Left renal pelvis (tissue), 4 donors: Measurements from ENCODE around the gene SLC25A25. TPM values are rescaled to one million over a fixed set of nuclear protein-coding genes. Genes with fewer than 3 reads are reported as not detected.
"Not testable (repeated sequence)": the region's sequence is repeated elsewhere in the genome, so short reads cannot be mapped to it uniquely, and the experiment has no call there.

Experiments used
- DNase-seq, 4 donors: peaks; one replicate each; pipeline ENCODE4 v3.0.0-alpha.2; 2013; ENCODE audit warnings: low read depth in 4 of 4, low spot score in 3 of 4
- polyA plus RNA-seq, 4 donors: library from polyadenylated mRNA; unstranded; fragments of 120-200 nt; gene quantifications; one replicate each; pipeline ENCODE4 v1.2.1, GENCODE V29; 2013; ENCODE audit not compliant: insufficient read length in 4 of 4

SLC25A25 gene
- polyA plus RNA-seq, 4 donors: 12.5 to 17.2 (median 13.1) TPM

GRCh38 chr9:128121924-128122808 is 54.1 kb downstream of the SLC25A25 start:
- no peak for DNase-seq

- no peak for DNase-seq
Observed at GRCh38 chr9:128122809-128123175, 54.8 kb downstream of the SLC25A25 start.

GRCh38 chr9:128123451-128124080 is 55.5 kb downstream of the SLC25A25 start:
- DNase-seq: no peak

GRCh38 chr9:128124451-128124850 is 56.4 kb downstream of the SLC25A25 start:
- DNase-seq: no peak

GRCh38 chr9:128124873-128125579 is 57.0 kb downstream of the SLC25A25 start:
- no peak for DNase-seq

- no peak for DNase-seq
Observed at GRCh38 chr9:128125580-128126354, 57.7 kb downstream of the SLC25A25 start.

GRCh38 chr9:128127568-128127989 is 59.5 kb downstream of the SLC25A25 start, which contains the start of gene PTGES2:
PTGES2 (minus strand) TSS chr9:128127729; CDS start chr9:128127717, 12 bp downstream.
- DNase-seq: peak in 3 of 4 donors; percentile 64 to 77 (median 72)

GRCh38 chr9:128127990-128128835 is 60.2 kb downstream of the SLC25A25 start:
- DNase-seq: peak; percentile 88 to 92 (median 88)

GRCh38 chr9:128128836-128129590 is 61.0 kb downstream of the SLC25A25 start:
- DNase-seq: no peak

GRCh38 chr9:128129976-128130590 is 62.1 kb downstream of the SLC25A25 start:
- not testable (repeated sequence) for DNase-seq

- not testable (repeated sequence) for DNase-seq
Observed at GRCh38 chr9:128130651-128131050, 62.6 kb downstream of the SLC25A25 start.

- not testable (repeated sequence) for DNase-seq
Observed at GRCh38 chr9:128131346-128131745, 63.3 kb downstream of the SLC25A25 start.

- DNase-seq: not testable (repeated sequence)
Observed at GRCh38 chr9:128132139-128132538, 64.1 kb downstream of the SLC25A25 start.

- not testable (repeated sequence) for DNase-seq
Observed at GRCh38 chr9:128135561-128135960, 67.5 kb downstream of the SLC25A25 start.

- no peak for DNase-seq
Observed at GRCh38 chr9:128136816-128137793, 69.1 kb downstream of the SLC25A25 start.

GRCh38 chr9:128138001-128138400 is 70.0 kb downstream of the SLC25A25 start:
- no peak for DNase-seq

- no peak for DNase-seq
Observed at GRCh38 chr9:128139621-128140020, 71.6 kb downstream of the SLC25A25 start.
